DMS53 (cell line): ENCODE results near the gene COX20.
A peak's percentile ranks its signal among the peaks of the same experiment; 100 is the strongest.

Source experiments
- DNase-seq: peaks from one replicate; lab custom pipeline; 2025; lab: John Stamatoyannopoulos, UW

Gene COX20

DNA sequence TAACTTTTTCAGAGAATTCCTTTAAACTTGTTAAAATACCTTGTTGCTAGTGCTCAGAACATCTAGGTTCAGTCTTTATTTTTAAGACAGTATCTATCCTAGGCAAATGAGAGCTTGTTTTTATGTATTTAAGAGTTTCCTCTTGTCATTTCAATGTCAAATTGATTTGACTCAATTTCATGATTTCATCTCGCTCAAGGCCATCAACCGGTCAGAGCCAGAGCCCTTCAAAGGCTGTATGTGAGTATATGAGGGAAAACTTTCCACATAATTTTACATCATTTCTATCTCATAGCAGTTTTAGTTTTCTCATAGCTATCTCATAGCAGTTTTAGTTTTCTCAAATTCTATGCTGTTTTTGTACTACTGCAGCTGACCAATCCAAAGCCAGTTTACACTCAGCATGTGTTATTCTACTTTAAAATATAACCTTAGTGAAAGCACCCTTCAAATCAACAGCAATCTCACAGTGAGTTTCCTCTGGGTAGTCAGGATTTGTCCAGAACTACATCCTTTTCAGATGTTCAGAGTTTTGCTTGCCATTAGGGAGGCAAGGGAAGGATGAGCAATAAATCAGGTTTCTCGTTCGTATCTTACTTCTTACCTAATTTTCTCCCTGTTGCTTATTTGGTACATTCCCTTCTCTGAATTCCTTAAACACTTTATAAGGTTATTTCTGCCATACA, 16.2 kb downstream of the COX20 start:
- no peak for DNase-seq

DNA sequence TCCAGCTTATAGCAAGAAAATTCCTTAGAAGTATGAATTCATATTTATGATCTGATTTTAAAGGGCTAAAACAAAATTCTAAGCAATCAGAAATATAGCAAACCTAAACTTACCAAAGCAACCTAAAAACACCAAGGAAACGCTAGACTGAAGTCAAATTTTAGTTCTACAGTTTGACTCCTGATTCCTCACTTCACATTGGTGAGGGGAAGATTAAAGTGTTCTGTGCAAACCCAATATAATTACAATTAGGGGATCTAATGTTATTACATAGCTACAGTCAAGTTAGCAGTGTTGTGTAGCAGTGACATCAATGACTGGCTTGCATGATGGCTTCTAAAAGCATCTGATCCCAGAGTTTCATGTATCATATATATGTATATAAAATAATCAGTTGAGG, 17.2 kb downstream of the COX20 start:
- no peak for DNase-seq

DNA sequence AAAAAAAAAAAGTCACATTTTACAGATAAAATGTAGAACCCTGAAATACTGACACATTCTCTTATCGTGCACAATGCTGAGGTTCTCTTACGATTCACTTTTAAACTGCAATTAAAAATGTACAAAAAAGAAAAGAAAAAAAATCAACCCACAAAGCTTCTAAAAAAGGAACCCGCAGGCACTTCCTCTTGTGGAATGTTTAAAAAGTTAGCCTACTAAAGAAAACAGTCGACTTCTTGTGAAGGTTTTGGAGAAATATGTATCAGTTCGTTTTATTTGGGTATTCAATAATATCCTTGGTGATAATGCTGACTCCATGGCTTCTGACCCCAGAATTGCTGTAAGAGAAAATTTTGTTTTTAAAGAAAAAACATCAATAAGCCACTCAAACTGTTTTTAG, 18.7 kb downstream of the COX20 start:
- no peak for DNase-seq

DNA sequence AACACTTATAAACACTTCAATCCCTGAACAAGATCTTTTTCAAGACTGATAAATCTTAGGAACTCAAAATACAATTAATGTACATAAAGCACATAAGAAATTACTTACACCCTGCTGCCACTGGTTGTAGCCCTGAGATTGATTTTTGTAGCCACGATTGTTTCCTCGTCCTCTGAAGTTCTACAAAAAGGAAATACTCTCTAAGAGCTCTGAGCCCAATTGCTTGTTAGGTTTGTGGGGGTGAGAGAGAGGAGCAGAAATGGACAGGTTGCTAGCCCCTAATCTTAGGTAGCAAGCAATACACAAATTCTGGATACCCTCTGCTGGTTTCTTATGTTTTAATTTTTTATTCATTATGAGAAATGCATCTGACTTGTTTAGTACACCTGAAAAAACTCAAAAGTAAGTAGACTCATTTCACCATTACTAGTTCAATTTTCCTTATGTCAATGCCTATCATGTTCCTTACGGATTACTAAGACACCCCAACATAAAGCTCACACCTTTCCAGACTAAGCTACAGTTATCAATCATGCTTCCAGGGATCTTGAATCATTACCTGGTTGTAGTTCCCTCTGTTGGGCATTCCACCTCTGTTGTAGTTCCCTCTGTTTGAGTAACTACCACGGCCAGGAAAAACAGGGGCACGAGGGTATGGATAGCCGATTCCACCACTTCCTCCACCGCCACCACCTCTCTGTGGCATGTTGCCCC, 19.6 kb downstream of the COX20 start:
- no peak for DNase-seq

DNA sequence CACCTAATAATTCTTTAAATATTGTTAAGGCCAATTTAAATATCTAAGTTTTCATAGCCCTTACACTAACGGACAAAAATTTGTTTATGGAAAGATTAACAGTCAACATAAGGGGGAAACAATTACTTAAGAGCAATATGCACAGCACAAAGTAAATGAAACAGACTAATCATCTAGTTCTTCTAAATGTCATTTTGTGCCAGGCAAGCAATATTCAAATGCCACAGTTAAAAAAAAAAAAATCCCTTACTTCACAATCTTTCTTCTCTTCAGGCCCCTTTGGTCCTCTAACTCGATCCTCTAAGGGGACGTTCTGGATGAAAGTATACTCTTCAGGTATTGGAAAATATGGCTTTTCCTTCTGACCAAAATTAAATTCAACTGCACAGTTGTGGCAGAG, 22.3 kb downstream of the COX20 start:
- no peak for DNase-seq

DNA sequence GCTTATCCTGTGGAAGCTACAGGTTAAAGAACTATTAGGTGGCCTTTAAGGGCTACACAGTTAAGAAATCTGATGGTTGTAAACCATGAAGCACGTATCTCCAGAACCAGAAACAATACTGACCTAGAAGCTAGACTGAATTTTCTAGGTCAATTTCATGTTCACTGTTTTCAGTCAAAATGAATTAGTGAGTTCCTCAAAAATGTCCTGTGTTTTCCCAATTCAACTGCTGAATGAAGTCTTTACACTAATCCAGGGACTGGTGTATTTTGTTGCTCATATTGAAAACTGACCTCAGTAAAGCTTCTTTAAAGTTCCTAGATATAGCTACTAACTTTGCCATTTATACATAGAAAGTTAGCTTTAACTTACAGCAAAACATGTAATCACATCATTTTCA, 22.9 kb downstream of the COX20 start:
- DNase-seq: no peak

DNA sequence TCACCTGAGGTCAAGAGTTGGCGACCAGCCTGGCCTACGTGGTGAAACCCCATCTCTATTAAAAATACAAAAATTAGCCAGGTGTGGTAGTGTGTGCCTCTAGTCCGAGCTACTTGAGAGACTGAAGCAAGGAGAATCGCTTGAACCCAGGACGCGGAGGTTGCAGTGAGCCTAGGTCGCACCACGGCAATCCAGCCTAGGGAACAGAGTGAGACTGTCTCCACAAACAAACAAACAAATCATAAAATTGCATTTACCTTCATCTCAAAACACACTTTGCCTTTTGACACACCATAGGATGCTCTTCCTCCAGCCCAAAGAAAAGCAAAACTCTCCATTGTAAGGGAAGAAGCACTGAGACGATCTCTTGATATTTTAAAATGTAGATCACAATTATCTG, 24.6 kb downstream of the COX20 start:
- no peak for DNase-seq

DNA sequence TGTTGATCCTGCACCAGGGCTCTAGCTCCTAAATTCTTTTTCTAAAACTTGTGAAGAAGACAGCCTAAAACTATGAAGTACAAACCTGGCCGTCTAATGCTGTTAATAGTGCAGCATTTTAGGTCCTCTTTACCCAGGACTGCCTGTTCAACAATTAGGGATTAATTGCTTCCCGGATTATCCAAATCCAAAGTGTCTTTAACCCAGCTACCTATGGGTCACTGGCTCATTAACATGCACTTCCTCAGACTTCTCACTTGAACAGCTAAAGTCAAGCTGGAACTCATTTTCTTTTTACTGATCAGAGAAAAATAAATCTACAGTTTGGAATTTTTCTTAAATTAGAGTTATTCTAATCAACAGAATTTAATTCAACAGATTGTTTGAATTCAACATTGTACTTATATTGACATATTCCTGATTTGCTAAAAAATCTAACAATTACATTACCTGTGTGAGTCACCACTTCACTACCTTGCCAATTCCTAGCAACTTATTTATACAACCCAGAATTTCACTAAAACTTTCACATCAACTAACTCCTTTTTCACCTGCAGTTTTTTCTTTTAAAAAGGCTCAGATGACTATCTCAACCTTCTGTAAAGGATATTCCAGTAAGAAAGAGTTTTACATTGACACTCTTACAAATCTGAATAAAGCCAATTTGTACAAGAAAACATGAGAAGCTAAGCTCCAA, 25.6 kb downstream of the COX20 start:
- no peak for DNase-seq

DNA sequence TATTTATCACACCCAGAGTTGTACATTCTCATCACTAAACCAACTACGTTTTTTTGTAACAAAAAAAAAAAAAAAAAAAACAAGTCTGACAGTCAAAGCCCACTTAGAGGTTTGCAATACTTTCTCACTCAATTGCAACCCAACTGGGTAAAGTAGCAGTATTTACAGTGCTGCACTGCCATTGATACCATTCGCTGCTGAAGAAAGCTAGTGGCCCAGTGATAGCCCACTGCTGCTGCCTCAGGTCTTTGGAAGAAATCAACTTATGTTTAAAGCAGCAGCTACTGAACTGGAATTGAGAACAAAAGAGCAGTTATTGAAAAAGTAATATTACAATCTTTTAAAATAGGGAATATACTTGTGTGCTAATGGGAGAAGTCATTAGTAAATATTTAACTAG, 26.2 kb downstream of the COX20 start:
- DNase-seq: no peak

DNA sequence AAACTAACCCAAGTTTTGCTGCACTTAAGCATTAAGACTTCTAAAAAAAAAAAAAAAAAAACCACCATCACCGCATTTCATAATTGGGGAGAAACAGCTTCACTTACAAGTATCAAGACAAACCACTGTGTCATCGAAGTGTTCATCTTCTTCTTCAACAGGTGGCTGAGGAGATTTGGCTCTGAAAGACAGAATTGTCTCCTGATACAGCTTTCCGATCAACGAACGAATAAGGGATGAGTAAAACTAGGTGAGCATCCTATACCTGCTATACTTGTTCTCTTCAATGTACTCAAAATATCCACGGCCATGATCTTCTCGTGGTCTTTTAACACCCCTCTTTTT, 26.9 kb downstream of the COX20 start:
- DNase-seq: peak; percentile 60

DNA sequence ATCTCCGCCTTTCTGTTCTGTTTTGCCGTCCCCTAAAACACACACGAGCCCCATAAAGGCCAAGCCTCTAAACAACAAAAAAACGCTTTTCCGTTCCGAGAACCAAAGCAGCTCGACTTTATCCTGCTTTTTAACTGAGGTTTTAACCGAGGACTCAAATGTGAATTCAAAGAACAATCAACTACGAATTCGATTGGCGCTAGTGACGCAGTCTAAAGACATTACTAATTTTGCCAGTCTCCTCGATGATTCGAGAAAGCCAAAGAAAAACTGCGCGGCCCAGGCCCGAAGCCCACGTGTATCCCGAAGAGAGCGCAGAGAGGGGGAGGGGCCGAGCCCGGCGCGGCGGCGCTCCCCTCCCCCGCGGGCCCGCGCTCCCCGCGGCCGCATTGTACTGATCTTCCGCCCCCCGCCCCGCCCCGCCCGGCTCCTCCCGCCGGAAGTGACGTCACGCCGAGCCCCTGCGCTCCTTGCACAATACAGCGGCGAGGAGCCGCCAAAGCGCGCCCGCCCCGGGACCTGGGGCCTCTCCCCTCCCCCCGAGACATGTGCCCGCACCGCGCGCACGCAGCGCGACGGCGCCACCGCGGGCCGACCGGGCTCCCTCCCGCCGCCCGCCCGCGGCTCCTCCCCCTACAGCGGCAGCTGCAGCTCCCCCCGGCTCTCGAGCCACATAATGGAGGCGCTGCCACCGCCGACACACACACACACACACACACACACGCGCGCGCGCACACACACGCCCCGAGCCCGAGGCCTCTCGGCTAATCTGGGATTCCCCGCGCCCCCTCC, 27.4 kb downstream of the COX20 start:
- DNase-seq: peak; percentile 98

DNA sequence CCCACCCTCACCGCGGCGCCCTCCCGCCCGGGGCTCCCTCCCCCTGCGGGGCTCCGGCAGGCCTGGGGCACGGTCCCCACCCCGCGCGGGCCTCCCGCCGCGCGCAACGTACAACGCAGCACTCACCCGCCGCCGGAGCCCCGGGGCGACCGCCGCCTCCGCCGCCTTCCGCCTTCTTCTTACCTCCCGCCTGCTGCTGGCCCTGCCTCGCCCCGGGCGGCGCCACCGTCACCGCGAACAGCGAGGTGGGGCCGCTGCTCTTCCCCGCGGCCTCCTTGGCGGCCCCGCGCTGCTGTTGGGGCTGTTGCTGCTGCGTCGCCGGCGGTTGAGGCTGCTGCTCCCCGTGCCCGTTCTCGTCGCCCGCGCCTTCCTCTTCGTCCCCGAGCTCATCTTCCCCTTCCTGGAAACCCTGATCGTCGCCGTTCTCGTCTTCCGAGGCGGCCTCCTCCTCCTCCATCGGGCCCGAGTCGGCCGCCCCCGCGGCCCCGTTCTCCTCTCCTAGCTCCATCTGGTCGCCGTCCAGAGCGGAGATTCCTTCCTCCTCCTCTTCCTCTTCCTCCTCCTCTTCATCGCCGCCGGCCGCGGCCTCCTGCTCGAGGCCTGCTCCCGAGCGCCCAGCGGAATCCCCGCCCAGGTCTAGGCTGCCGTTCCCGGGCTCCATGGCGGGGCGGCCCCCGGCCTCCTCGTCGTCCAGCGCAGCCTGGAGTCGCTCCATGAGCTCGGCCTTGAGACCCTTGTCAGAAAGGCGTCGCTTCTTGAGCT, 28.2 kb downstream of the COX20 start:
- DNase-seq: no peak

DNA sequence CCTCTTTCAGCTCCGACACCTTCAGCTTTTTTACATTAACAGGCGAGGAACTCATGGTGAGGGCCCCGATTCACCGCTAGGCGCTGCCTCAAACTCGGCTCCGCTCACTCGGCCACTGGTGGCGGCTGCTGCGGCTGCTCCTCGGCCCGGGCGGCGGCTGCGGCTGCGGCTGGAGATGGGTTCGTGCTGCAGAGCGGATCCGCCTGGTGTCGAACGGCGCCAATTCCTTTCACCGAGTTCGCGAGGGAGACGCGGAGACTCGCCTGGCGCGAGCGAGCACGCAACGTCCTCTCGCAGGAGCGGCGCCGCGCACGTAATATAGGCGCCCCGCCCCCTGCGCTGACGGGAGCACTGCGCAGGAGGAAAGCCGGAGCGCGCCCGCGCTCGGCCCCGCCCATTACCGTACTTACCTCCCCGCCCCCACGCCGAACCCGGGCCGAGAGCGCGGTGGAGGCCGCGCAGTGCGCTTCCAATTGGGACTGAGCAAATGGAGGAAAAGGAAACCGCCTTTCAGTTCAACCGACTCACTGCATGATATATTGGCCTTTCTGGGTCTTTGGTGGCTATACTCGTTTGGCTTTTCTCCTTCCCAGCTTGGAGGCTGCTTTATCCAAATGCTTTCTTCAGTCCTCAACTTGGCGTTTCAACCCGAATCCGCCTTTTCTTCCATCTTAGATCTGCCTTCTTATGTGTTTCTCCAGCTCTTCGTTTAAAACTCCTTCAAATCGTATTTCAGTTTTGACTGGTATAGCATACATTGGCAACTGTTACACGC, 29.0 kb downstream of the COX20 start, which contains the start of gene HNRNPU:
TSS of gene HNRNPU (minus strand) at position 291 of the 775 bp plus-strand sequence. CDS start at position 55, 236 bp downstream.
- peak; percentile 99 for DNase-seq

DNA sequence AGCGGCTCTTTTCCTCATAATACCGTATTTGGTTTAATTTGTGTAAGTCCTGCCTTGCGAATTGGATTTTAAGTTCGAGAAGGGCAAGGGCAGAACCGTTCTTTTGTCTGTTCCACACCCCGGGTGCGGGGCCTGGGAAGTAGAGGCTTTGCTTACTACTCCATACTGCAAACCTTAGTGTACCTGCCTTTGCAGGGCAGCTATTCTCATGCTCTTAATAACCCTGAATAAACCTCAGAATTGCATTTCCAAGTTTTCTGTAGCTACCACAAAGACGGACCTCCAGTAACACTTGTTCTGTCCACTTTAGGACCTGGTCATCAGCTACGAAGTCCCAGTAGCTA, 29.5 kb downstream of the COX20 start:
- DNase-seq: peak; percentile 71

DNA sequence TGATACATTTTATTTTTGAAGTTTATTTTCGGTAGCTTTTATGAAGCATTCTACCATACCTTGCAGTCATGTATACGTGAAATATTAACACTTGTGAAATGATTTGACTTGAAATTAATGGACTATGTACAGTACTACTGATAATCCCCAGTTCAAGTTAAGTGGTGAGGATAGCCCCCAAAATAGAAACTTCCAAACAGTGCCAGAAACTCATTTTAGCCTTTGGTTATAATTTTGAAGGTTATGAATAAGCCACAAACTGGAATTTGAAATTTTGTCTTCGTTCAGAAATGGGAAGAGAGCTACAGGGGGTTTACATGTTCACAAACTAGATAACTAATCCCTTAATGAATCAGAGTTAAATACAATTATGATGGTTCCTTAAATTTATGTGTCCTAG, 30.4 kb downstream of the COX20 start:
- no peak for DNase-seq

DNA sequence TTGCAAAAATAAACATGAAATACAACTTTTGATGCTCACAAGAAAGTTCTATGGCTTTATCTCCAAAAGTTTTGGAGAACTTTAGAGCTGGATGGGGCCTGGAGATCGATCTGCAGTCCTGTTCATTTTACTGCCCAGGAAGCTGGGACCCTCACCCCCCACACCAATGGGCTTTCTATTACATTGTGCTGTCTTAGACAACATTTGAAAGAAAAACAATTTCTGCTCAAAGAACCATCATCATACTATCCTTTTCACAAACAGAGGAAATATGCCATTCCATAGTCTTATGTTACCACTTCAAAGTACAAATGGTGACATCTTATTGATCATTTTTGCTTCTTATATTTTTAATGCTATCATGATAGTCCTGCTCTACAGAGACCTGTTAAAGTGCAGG, 30.9 kb downstream of the COX20 start:
- DNase-seq: no peak

DNA sequence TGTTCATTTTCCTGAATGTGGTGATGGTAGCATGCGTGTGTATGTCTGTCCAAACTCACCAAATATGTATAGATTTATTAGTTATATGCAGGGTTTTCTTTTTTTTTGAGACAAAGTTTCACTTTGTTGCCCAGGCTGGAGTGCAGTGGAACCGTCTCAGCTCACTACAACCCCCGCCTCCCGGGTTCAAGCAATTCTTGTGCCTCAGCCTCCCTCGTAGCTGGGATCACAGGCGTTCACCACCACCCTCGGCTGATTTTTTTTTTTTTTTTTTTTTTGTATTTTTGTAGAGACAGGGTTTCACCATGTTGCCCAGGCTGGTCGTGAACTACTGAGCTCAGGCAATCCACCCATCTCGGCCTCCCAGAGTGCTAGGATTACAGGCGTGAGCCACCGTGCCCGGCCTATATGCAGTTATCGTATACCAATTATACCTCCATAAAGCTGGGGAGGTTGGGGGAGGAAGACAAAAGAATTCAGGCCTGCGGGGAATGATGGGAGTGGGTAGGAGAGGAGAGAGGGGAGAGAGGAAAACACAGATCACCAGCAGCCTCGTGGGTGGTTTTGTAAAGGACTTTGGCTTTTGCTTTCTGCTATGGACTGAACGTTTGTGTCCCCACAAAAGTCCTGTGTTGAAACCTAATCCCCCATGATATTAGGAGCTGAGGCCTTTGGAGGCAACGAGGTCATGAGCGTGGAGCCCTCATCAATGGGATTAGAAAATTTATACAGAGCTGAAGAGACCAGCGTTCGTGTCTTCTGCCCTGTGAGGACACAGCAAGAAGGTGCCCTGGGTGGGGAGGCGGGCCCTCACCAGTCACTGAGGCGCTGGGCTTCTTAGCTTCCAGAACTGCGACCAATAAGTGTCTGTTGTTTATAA, 33.3 kb downstream of the COX20 start:
- no peak for DNase-seq

DNA sequence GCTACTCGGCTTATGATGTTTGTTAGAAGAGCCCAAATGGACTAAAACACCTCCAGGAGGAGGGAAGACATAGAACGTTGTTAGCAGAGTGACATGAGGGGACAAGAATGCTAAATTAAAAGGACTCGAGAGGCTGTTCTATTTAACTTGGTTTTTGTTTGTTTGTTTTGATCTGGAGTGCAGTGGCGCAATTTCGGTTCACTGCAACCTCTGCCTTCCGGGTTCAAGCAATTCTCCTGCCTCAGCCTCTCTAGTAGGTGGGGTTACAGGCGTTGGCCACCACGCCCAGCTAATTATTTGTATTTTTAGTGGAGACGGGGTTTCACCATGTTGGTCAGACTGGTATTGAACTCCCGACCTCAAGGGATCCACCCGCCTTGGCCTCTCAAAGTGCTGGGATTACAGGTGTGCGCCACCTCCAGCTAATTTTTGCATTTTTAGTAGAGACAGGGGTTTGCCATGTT, 33.9 kb downstream of the COX20 start:
- peak; percentile 41 for DNase-seq

DNA sequence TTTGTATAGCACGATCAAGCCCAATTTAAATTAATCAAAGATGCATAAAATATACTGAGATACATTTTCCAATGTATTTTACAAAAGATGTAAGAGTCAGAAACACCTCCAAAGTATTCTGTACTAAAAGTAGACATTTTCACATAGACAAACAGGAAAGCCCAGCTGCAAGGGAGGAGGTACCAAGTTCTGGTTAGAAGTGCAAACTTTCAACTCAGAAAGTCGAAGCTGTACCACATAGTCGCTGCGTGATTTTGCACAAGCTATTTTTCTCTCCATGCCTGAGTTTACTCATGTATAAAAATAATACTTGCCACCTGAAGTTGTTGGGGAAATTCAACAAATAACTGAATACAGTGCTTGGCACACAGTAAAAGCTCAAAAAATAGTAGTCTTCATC, 34.5 kb downstream of the COX20 start:
- DNase-seq: no peak
